ENCODE data around the gene RPTOR. TPM values are rescaled to one million over a fixed set of nuclear protein-coding genes. Genes with fewer than 3 reads are reported as not detected.
A peak's percentile ranks its signal among the peaks of the same experiment; 100 is the strongest.

RPTOR gene
- total RNA-seq, 3 donors from 2014 or later: 21.4 to 27.5 (median 23.6) TPM

DNA sequence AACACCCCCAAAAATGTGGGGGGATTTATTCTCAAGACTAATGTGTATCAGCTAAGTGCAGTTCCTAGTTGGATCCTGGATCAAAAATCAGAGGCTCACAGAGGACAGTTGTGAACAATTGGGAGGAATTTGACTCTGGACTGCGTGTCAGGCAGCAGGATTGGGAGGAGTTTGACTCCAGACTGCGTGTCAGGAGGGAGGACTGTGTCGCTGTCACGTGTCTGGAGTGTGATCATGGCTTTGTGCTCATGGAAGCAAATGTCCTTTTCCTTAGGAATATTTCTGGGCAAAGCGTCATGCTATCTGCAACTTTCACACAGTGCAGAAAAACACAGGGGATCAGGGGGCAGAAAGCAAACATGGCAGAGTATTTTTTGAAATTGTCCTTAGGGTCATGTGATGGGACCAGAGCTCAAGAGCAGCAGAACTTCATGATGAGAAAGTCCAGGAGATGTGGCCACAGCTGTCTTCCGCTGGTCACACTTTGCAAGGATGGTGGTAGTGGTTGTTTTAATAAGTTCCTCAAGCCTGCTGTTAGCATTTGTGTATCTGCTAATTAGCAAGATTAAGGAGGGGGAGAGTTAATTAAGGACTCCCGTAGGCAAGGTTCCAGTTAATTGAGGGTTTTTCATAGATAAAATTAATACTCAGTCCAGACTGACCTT, 325.0 kb downstream of the RPTOR start:
- no peak for DNase-seq (ENCODE audit: low spot score in 2 of 2)
- Histone ChIP-seq H3K36me3 (no peaks in the 10 kb centered on the region), H3K27me3 (no peaks in the 10 kb centered on the region), H3K9me3 (no peaks in the 10 kb centered on the region), H3K4me3 (no peak overlapping the region), H3K27ac (no peak overlapping the region), H3K4me1 (no peaks in the 10 kb centered on the region)
- TF ChIP-seq POLR2A (IDR thresholded peaks at IDR 0.05): no peak
- TF ChIP-seq, protein P1, sequence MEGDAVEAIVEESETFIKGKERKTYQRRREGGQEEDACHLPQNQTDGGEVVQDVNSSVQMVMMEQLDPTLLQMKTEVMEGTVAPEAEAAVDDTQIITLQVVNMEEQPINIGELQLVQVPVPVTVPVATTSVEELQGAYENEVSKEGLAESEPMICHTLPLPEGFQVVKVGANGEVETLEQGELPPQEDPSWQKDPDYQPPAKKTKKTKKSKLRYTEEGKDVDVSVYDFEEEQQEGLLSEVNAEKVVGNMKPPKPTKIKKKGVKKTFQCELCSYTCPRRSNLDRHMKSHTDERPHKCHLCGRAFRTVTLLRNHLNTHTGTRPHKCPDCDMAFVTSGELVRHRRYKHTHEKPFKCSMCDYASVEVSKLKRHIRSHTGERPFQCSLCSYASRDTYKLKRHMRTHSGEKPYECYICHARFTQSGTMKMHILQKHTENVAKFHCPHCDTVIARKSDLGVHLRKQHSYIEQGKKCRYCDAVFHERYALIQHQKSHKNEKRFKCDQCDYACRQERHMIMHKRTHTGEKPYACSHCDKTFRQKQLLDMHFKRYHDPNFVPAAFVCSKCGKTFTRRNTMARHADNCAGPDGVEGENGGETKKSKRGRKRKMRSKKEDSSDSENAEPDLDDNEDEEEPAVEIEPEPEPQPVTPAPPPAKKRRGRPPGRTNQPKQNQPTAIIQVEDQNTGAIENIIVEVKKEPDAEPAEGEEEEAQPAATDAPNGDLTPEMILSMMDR (IDR thresholded peaks at IDR 0.05): no peak
- TF ChIP-seq POLR2AphosphoS5 (IDR thresholded peaks at IDR 0.05): no peak
- intact Hi-C loops (cut with DNase I; ENCODE audit: low total_unique reads): no loop called here

DNA sequence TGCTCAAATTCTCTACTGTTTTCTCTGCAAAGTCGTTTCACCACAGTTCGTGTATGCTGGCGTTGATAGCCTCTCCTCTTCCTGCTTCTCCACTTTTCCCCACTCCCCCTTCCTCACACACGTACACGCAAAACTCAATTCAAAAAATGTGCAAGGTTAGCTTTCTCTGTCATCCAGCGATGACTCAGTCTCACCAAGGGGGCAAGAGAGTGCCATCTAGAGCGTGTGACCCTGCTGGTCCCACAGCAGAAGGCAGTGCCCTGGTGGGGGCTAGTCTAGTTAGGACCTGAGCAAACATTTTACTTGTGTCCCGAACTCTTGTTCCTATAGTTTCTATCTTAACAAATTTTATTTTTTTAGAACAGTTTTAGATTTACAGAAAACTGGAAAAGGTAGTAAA, 325.8 kb downstream of the RPTOR start:
- no peak overlapping the region for H3K27ac ChIP-seq
- intact Hi-C loops (cut with DNase I; ENCODE audit: low total_unique reads): no loop called here
- DNase-seq (ENCODE audit: low spot score in 2 of 2): no peak

DNA sequence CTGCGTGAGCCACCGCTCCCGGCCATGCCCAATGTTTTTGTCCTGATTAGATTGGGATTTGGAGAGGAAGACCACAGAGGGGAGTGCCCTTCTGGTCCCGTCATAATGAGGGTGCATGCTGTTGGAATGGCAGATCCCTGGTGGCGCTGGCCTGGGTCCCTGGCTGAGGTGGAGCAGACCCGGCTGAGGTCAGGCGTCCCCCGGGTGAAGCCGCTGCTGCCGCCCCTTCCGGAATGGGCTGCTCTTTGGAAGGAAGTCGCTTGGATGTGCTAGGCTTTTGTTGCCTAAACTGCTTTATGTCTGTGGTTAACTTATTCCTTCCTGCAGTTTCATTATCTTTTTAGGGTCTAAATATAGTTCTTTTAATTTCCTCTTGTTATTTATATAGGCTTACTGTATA, 326.7 kb downstream of the RPTOR start:
- DNase-seq (ENCODE audit: low spot score in 2 of 2): peak in 1 of 2 donors; percentile 43
- no peaks in the 10 kb centered on the region for H3K36me3 ChIP-seq
- TF ChIP-seq, protein P1 (IDR thresholded peaks at IDR 0.05): no peak
- TF ChIP-seq POLR2A (IDR thresholded peaks at IDR 0.05) (no peak), POLR2AphosphoS5 (IDR thresholded peaks at IDR 0.05) (no peak)
- no peaks in the 10 kb centered on the region for H3K9me3 ChIP-seq
- no peak overlapping the region for H3K4me3 ChIP-seq
- intact Hi-C loops (cut with DNase I; ENCODE audit: low total_unique reads): no loop called here
- no peaks in the 10 kb centered on the region for H3K4me1 ChIP-seq
- no peaks in the 10 kb centered on the region for H3K27me3 ChIP-seq
- no peak overlapping the region for H3K27ac ChIP-seq

More for the DNA sequence above, 325.8 kb downstream of the RPTOR start:
- H3K4me3 ChIP-seq: no peak overlapping the region
- H3K9me3 ChIP-seq: no peaks in the 10 kb centered on the region
- H3K27me3 ChIP-seq: no peaks in the 10 kb centered on the region
- H3K36me3 ChIP-seq: no peaks in the 10 kb centered on the region
- TF ChIP-seq POLR2A (IDR thresholded peaks at IDR 0.05) (no peak), POLR2AphosphoS5 (IDR thresholded peaks at IDR 0.05) (no peak)
- TF ChIP-seq, protein P1 (IDR thresholded peaks at IDR 0.05): no peak
- no peaks in the 10 kb centered on the region for H3K4me1 ChIP-seq

DNA sequence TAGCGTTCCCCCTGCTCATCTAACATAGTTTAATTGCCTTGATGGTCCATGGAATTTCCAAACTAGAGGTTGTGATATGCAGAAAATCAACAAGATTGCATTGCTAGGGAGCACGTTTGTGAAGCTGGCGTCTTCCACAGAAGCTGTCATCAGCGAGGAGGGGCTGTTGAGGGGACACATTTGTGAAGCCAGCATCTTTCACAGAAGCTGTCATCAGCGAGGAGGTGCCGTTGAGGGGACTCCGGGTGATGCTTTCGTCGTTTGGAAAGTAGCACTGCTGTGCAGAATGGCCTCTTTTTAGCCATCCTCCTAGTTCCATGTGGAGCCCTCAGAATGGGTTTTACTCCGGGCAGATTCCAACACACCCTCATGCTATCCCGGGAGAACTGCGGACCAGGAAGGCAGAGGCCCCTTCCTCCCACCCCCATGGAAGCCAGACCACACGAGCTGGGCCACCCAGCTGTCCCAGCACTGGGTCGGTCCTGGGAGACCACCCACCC, 327.4 kb downstream of the RPTOR start:
- H3K4me1 ChIP-seq: no peaks in the 10 kb centered on the region
- TF ChIP-seq POLR2AphosphoS5 (IDR thresholded peaks at IDR 0.05) (no peak), POLR2A (IDR thresholded peaks at IDR 0.05) (no peak)
- TF ChIP-seq, protein P1 (IDR thresholded peaks at IDR 0.05): no peak
- no peak overlapping the region for H3K27ac ChIP-seq
- H3K36me3 ChIP-seq: no peaks in the 10 kb centered on the region
- no peaks in the 10 kb centered on the region for H3K27me3 ChIP-seq
- intact Hi-C loops (cut with DNase I; ENCODE audit: low total_unique reads): no loop called here
- H3K4me3 ChIP-seq: no peak overlapping the region
- no peaks in the 10 kb centered on the region for H3K9me3 ChIP-seq
- DNase-seq (ENCODE audit: low spot score in 2 of 2): peak in 1 of 2 donors; percentile 34

DNA sequence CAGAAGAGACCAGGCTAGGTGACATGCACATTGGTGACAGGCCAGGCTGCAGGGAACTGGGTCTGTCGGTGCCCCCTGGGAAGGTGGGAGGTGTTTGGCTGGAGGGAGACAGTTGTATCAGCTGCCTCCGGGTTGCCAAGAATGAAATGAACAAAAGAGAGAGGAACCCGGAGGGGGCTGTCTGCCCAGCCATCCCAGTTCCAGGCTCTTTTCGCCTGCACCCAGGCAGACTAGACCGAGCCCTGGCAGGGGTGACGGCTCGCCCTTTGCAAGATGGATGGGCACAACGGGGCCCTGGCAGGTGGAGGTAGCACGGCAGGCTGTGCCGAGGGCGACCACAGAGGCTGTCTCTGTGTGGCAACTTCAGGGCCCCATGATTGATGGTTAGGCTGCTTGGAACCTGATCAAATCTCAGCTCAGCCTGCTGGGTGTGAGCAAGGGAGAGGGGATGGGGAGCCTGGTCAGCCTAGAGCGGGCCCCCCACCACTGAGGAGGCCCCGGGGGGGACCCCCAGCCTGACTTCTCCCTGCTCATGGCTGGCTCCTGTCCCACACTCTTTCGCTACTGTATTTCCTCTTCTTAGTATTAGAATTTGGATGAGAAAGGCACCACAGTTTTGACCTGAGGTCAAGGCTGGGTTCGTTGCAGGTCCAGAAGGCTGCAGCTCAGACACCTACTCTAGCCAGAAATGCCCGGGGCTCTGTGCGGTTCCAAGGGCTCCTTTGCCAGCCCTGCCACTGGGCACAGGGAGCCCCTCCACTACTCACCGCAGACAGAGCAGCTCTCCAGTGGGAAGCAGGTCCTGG, 328.1 kb downstream of the RPTOR start:
- intact Hi-C loops (cut with DNase I; ENCODE audit: low total_unique reads): no loop called here
- H3K9me3 ChIP-seq: no peaks in the 10 kb centered on the region
- H3K4me1 ChIP-seq: no peaks in the 10 kb centered on the region
- H3K36me3 ChIP-seq: no peaks in the 10 kb centered on the region
- peak in 1 of 2 donors; percentile 40 for DNase-seq (ENCODE audit: low spot score in 2 of 2)
- no peak for TF ChIP-seq POLR2A (IDR thresholded peaks at IDR 0.05)
- no peak for TF ChIP-seq POLR2AphosphoS5 (IDR thresholded peaks at IDR 0.05)
- TF ChIP-seq, protein P1 (IDR thresholded peaks at IDR 0.05): no peak
- H3K4me3 ChIP-seq: no peak overlapping the region
- H3K27ac ChIP-seq: no peak overlapping the region
- H3K27me3 ChIP-seq: no peaks in the 10 kb centered on the region
